ENCODE measurements around the gene TIMP2.

GRCh38 chr17:78908426-78908825 is 16.8 kb downstream of the TIMP2 start:
- TF ChIP-seq SP4 (IDR thresholded peaks at IDR 0.05; ENCODE audit: low read length) (no peak), TBP (IDR thresholded peaks at IDR 0.05; ENCODE audit: low read depth, low read length) (no peak), CTCF (IDR thresholded peaks at IDR 0.05; ENCODE audit: control extremely low read depth in 1 of 3, insufficient read depth in 1 of 3, low read depth in 1 of 3, low read length in 3 of 3) (no peak)

Measured in H1 (cell line).